ENCODE measurements around the gene NR1I2.

DNA sequence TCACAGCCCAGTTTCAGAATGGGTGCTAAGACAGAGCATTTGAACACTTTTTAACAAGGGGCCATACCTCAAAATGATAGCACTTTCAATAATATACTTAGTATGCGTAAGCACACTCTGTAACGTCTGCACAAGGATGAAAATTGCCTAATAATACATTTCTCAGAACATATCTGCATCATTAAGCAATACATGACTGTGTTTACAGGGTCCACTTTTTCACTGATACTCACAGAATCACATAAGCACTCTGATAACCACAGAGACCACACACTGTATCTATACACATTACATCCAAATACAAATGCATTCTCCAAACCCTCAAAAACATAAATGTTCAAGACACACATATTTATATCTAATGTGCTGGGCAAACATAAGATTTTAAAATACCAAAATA lies 79.8 kb downstream of the NR1I2 start:
- TF ChIP-seq, protein P1, sequence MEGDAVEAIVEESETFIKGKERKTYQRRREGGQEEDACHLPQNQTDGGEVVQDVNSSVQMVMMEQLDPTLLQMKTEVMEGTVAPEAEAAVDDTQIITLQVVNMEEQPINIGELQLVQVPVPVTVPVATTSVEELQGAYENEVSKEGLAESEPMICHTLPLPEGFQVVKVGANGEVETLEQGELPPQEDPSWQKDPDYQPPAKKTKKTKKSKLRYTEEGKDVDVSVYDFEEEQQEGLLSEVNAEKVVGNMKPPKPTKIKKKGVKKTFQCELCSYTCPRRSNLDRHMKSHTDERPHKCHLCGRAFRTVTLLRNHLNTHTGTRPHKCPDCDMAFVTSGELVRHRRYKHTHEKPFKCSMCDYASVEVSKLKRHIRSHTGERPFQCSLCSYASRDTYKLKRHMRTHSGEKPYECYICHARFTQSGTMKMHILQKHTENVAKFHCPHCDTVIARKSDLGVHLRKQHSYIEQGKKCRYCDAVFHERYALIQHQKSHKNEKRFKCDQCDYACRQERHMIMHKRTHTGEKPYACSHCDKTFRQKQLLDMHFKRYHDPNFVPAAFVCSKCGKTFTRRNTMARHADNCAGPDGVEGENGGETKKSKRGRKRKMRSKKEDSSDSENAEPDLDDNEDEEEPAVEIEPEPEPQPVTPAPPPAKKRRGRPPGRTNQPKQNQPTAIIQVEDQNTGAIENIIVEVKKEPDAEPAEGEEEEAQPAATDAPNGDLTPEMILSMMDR (IDR thresholded peaks at IDR 0.05), result no peak
- no peak for TF ChIP-seq POLR2A (IDR thresholded peaks at IDR 0.05)
